Panc1 (cell line): Measurements from ENCODE around the gene CCR7. TPM values are rescaled to one million over a fixed set of nuclear protein-coding genes. Genes with fewer than 3 reads are reported as not detected.

ENCODE experiments used
- ATAC-seq: fragments of 200-7000 bp; cut with Tn5 transposase; 2 replicates; pipeline ENCODE4 v1.9.1; 2020; ENCODE audit warnings: mild to moderate bottlenecking, moderate library complexity
- BruUV-seq: library from RNA; stranded (reverse); fragments of 400-500 nt; replicated peaks from 2 replicates; lab custom pipeline; 2021; lab: Mats Ljungman, UMichigan
- CTCF ChIA-PET: fragments of 300-600 bp; sonication (Branson Sonifier 250); formaldehyde crosslinking; loops from one replicate; lab custom pipeline; 2022; ENCODE audit warnings: antibody characterized with exemption; lab: Charles Lee
- POLR2A ChIA-PET: fragments of 300-600 bp; sonication (Branson Sonifier 250); formaldehyde crosslinking; loops from one replicate; lab custom pipeline; 2022; ENCODE audit warnings: antibody characterized with exemption; lab: Charles Lee
- DNase-seq: peaks from one replicate; pipeline ENCODE4 v3.0.0-alpha.2; 2010; ENCODE audit warnings: low read depth, low spot score
- H3K27ac ChIP-seq: 2 replicates; pipeline ENCODE4 v1.5.1; 2011; ENCODE audit warnings: mild to moderate bottlenecking, low read length, inconsistent platforms
- H3K27me3 ChIP-seq: fragments of 200-500 bp; sonication (Bioruptor generic); 2 replicates; pipeline ENCODE4 v1.6.0; 2014; ENCODE audit warnings: low read length, inconsistent platforms; ENCODE audit not compliant: control insufficient read depth, insufficient read depth
- H3K36me3 ChIP-seq: fragments of 200-500 bp; sonication (Bioruptor generic); 2 replicates; pipeline ENCODE4 v1.5.1; 2014; ENCODE audit warnings: inconsistent platforms, mild to moderate bottlenecking, low read length, moderate library complexity; ENCODE audit not compliant: control insufficient read depth, insufficient read depth
- H3K4me1 ChIP-seq: 2 replicates; pipeline ENCODE4 v1.5.1; 2011; ENCODE audit warnings: inconsistent platforms, mild to moderate bottlenecking, low read length, moderate library complexity; ENCODE audit not compliant: control insufficient read depth, insufficient read depth
- H3K4me3 ChIP-seq, 2 experiments: 2 replicates each; pipeline ENCODE4 v1.5.1; 2011 to 2012; ENCODE audit warnings: low read depth in 2 of 2, low read length in 2 of 2, mild to moderate bottlenecking in 2 of 2, inconsistent platforms in 1 of 2, moderate library complexity in 1 of 2
- H3K9me3 ChIP-seq: fragments of 200-500 bp; sonication (Bioruptor generic); 2 replicates; pipeline ENCODE4 v1.5.1; 2014; ENCODE audit warnings: low read depth, mild to moderate bottlenecking, inconsistent platforms, low read length, moderate library complexity; ENCODE audit not compliant: control insufficient read depth, insufficient read depth
- POLR2AphosphoS5 ChIP-seq: IDR thresholded peaks from 2 replicates; pipeline ENCODE4 v1.6.1; 2012; ENCODE audit warnings: mild to moderate bottlenecking, low read depth, low read length, moderate library complexity
- SIN3A ChIP-seq: IDR thresholded peaks from 2 replicates; pipeline ENCODE4 v1.6.1; 2012; ENCODE audit warnings: low read depth, mild to moderate bottlenecking, low read length, moderate library complexity, borderline replicate concordance; ENCODE audit not compliant: insufficient read depth
- TCF7L2 ChIP-seq: IDR thresholded peaks from 2 replicates; pipeline ENCODE4 v1.6.1; 2011; ENCODE audit warnings: mild to moderate bottlenecking, low read depth, low read length, inconsistent platforms
- in situ Hi-C: cut with HindIII; loops from 2 replicates; pipeline ENCODE4 v1.10.0; 2016; ENCODE audit warnings: low sequenced_read_pairs, low pct_unique_long_range_greater_than_20kb
- intact Hi-C: fragments of 100-400 bp; cut with micrococcal nuclease; formaldehyde crosslinking; loops from one replicate; pipeline ENCODE4 v1.10.0; 2022; ENCODE audit not compliant: unreplicated experiment
- total RNA-seq: library from RNA; stranded (reverse); gene quantifications from one replicate; pipeline ENCODE4 v1.2.1, GENCODE V29; 2021; ENCODE audit not compliant: unreplicated experiment
- TF ChIP-seq, protein P1 (sequence below), 2 experiments: IDR thresholded peaks; 2 replicates each; pipeline ENCODE4 v1.6.1; 2011 to 2012; ENCODE audit warnings: low read depth in 2 of 2, control low read depth in 1 of 2, low read length in 1 of 2, mild to moderate bottlenecking in 1 of 2, moderate library complexity in 1 of 2; ENCODE audit not compliant: insufficient read depth in 1 of 2
- TF ChIP-seq, protein P2 (sequence below): fragments of 450-650 bp; IDR thresholded peaks from 2 replicates; pipeline ENCODE4 v1.5.1; 2017; ENCODE audit warnings: mild to moderate bottlenecking

The CCR7 gene
- total RNA-seq, 1 experiment from 2014 or later: 0.44 TPM

DNA sequence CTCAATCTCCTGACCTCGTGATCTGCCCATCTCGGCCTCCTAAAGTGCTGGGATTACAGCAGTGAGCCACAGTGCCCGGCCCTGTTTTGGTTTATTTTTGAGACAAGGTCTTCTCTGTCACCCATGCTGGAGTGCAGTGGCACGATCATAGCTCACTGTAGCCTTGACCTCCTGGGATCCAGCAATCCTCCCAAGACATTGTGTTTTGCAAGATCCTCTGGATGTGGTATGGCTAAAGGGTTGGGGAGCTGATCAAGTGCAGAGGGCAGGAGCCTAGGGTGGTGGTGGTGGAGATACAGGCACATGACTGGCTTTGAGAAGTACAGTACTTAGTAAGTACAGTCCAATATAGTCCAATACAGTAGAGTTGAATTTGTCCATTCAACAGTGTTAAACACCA is 47.3 kb downstream of the CCR7 start:
- Histone ChIP-seq H3K27ac (no peak overlapping the region), H3K4me1 (peaks cover 5% of the 10 kb centered on the region; the same call in 1 of the 2 replicates), H3K36me3 (no peaks in the 10 kb centered on the region), H3K9me3 (no peaks in the 10 kb centered on the region), H3K27me3 (no peaks in the 10 kb centered on the region), H3K4me3 (no peak overlapping the region)
- no peak for DNase-seq
- intact Hi-C loops: no loop called here
- in situ Hi-C loops: no loop called here
- TF ChIP-seq, protein P1, sequence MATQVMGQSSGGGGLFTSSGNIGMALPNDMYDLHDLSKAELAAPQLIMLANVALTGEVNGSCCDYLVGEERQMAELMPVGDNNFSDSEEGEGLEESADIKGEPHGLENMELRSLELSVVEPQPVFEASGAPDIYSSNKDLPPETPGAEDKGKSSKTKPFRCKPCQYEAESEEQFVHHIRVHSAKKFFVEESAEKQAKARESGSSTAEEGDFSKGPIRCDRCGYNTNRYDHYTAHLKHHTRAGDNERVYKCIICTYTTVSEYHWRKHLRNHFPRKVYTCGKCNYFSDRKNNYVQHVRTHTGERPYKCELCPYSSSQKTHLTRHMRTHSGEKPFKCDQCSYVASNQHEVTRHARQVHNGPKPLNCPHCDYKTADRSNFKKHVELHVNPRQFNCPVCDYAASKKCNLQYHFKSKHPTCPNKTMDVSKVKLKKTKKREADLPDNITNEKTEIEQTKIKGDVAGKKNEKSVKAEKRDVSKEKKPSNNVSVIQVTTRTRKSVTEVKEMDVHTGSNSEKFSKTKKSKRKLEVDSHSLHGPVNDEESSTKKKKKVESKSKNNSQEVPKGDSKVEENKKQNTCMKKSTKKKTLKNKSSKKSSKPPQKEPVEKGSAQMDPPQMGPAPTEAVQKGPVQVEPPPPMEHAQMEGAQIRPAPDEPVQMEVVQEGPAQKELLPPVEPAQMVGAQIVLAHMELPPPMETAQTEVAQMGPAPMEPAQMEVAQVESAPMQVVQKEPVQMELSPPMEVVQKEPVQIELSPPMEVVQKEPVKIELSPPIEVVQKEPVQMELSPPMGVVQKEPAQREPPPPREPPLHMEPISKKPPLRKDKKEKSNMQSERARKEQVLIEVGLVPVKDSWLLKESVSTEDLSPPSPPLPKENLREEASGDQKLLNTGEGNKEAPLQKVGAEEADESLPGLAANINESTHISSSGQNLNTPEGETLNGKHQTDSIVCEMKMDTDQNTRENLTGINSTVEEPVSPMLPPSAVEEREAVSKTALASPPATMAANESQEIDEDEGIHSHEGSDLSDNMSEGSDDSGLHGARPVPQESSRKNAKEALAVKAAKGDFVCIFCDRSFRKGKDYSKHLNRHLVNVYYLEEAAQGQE (IDR thresholded peaks at IDR 0.05; ENCODE audit: insufficient read depth in 1 of 2, low read depth in 2 of 2, low read length in 1 of 2): no peak
- TF ChIP-seq TCF7L2 (no peak), POLR2AphosphoS5 (no peak), SIN3A (no peak)
- TF ChIP-seq, protein P2, sequence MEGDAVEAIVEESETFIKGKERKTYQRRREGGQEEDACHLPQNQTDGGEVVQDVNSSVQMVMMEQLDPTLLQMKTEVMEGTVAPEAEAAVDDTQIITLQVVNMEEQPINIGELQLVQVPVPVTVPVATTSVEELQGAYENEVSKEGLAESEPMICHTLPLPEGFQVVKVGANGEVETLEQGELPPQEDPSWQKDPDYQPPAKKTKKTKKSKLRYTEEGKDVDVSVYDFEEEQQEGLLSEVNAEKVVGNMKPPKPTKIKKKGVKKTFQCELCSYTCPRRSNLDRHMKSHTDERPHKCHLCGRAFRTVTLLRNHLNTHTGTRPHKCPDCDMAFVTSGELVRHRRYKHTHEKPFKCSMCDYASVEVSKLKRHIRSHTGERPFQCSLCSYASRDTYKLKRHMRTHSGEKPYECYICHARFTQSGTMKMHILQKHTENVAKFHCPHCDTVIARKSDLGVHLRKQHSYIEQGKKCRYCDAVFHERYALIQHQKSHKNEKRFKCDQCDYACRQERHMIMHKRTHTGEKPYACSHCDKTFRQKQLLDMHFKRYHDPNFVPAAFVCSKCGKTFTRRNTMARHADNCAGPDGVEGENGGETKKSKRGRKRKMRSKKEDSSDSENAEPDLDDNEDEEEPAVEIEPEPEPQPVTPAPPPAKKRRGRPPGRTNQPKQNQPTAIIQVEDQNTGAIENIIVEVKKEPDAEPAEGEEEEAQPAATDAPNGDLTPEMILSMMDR: no peak
- ChIA-PET CTCF (no interaction called here), POLR2A (no interaction called here)
- no peak for ATAC-seq
- BruUV-seq: no TSS peak

DNA sequence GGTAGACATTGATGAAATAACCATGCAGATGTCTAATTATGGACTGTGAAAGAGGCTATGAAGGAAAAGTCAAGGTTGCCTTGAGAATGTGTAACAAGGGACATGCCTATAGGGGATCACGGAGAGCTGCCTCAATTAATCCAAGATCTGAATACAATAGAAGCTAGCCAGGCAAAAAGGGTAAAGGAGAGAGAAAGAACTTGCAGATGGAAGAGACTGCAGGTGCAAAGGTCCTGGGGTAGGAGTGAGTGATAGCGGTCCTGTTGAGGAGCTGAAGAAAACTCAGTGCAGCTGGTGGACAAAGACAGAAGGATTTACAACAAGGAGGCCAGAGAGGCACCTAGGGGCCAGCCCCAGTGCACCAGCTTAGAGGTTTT is 48.0 kb downstream of the CCR7 start:
- Histone ChIP-seq H3K4me1 (peaks cover 5% of the 10 kb centered on the region; the same call in 1 of the 2 replicates), H3K4me3 (no peak overlapping the region), H3K27ac (no peak overlapping the region), H3K36me3 (no peaks in the 10 kb centered on the region), H3K9me3 (no peaks in the 10 kb centered on the region), H3K27me3 (no peaks in the 10 kb centered on the region)
- intact Hi-C loops (no loop called here), in situ Hi-C loops (no loop called here)
- TF ChIP-seq, protein P2: no peak
- TF ChIP-seq SIN3A (no peak), TCF7L2 (no peak), POLR2AphosphoS5 (no peak)
- TF ChIP-seq, protein P1 (IDR thresholded peaks at IDR 0.05; ENCODE audit: insufficient read depth in 1 of 2, low read depth in 2 of 2, low read length in 1 of 2): no peak
- DNase-seq (no peak), ATAC-seq (no peak)
- ChIA-PET CTCF (interaction anchor here (0.6 kb wide), 1 partner anchor 97 kb away, joined by 3 read pairs; no protein-coding TSS in a partner anchor), POLR2A (no interaction called here)
- BruUV-seq: no TSS peak
